ENCODE results near the gene ST6GALNAC6. TPM values are rescaled to one million over a fixed set of nuclear protein-coding genes. Genes with fewer than 3 reads are reported as not detected.

Gene ST6GALNAC6
- total and polyA plus RNA-seq, 2 of the 4 experiments (the other 2 are of a cell fraction) = 35.7 to 48.6 TPM

DNA sequence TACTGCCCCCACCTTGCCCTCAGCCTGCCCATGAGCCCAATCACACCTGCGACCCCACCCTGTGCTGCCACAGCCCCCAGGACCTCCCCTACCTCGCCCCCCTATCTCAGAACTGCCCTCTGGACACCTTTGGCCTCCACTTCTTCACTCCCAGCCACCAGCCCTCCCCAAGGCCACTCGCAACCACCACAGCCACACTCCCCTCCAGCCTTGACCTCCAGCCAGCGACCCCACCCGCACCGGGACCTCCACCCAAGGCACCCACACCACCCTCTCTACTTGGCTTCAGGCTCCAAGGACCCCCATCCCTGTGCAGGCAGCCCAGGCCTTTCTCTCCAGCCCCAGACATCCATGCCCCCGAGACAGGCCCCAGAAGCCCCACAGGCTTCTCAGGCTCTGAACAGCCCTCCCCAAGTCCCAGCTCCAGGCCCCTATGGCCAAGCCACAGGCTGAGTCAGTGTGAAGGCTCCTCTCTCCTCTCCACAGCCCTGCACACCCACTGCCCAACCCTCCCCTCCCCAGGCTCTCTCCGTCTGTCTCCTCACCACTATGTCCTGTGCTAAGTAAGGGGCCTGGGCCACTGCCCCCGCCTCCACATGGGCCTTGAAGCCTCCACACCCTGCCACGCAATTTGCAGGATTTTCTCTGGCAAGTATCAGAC lies 24.0 kb downstream of the ST6GALNAC6 start:
- Histone ChIP-seq H3K9me1 (ENCODE audit: insufficient read depth, low read length) (no peaks in the 10 kb centered on the region), H3K4me1 (ENCODE audit: control insufficient read depth, insufficient read depth, low read length) (peaks cover 24% of the 10 kb centered on the region), H3K27ac (ENCODE audit: insufficient read depth, low read length) (0 out of 2 replicates have a peak overlapping the region, but pooled peaks have one; percentile 22), H3K56ac (ENCODE audit: extremely low read depth, insufficient read depth, low read length) (no peak overlapping the region), H4K20me1 (ENCODE audit: insufficient read depth, low read length) (0 out of 2 replicates have a peak, but pooled peaks cover 3% of the 10 kb centered on the region), H3K14ac (replicated peaks; ENCODE audit: low read depth, low read length) (peak overlapping the region; percentile 21; the same call in 1 of the 2 replicates), H3K18ac (ENCODE audit: low read depth, low read length) (no peak overlapping the region; the same call in 1 of the 2 replicates), H3K9me3 (ENCODE audit: control insufficient read depth, insufficient read depth, low read length) (no peaks in the 10 kb centered on the region), H2BK15ac (ENCODE audit: low read depth, low read length) (no peak overlapping the region; the same call in 2 of the 3 replicates), H3K4me3 (ENCODE audit: insufficient read depth, low read depth, low read length) (no peak overlapping the region), H2BK20ac (ENCODE audit: low read depth, low read length) (no peak overlapping the region), H2BK120ac (ENCODE audit: low read depth, low read length) (peak overlapping the region; percentile 33; the same call in 1 of the 2 replicates), H4K5ac (ENCODE audit: low read depth, low read length) (no peak overlapping the region), H3K23ac (ENCODE audit: low read depth, low read length) (no peak overlapping the region; the same call in 1 of the 2 replicates), H3K36me3 (ENCODE audit: control insufficient read depth, insufficient read depth, low read length) (peaks cover 20% of the 10 kb centered on the region), H4K91ac (ENCODE audit: insufficient read depth, low read depth, low read length) (peak overlapping the region; percentile 35; the same call in 1 of the 2 replicates), H3K4ac (ENCODE audit: low read depth, low read length) (peak overlapping the region; percentile 69), H2AK5ac (ENCODE audit: low read depth, low read length) (peak overlapping the region; percentile 62), H2BK5ac (ENCODE audit: low read depth, low read length, poor library complexity, severe bottlenecking) (no peak overlapping the region), H3K9ac (ENCODE audit: low read depth, low read length) (peak overlapping the region; percentile 49; the same call in 1 of the 2 replicates), H4K8ac (ENCODE audit: low read depth in 2 of 2, low read length in 2 of 2) (peak overlapping the region in 1 of 2 experiments; percentile 44; a peak in 1 of 4 replicates), H3K4me2 (ENCODE audit: low read depth, low read length) (peak overlapping the region; percentile 27), H2AK9ac (replicated peaks; ENCODE audit: low read depth, low read length, poor library complexity) (peak overlapping the region; percentile 95), H3K27me3 (ENCODE audit: control insufficient read depth, insufficient read depth, low read length) (no peaks in the 10 kb centered on the region), H2AFZ (replicated peaks; ENCODE audit: low read length, poor library complexity) (peak overlapping the region; percentile 47), H3K79me1 (ENCODE audit: low read depth in 1 of 2, low read length in 2 of 2) (peaks cover 20 to 34% of the 10 kb centered on the region in 2 experiments; a peak in 3 of 4 replicates)
- dilution Hi-C loops (cut with HindIII; ENCODE audit: low sequenced_read_pairs, unreplicated experiment) (no loop called here), intact Hi-C loops (cut with micrococcal nuclease) (no loop called here), in situ Hi-C loops (cut with MboI; ENCODE audit: low sequenced_read_pairs) (no loop called here)
- peak; percentile 56 for ATAC-seq (ENCODE audit: low read depth)
- TF ChIP-seq MAZ (IDR thresholded peaks at IDR 0.05; ENCODE audit: borderline replicate concordance, low read depth, low read length) = peak; percentile 54; the same call in 1 of the 2 replicates
- TF ChIP-seq MXI1 (IDR thresholded peaks at IDR 0.05; ENCODE audit: borderline replicate concordance, low read depth, low read length) = no peak
- no peak for TF ChIP-seq FOS (IDR thresholded peaks at IDR 0.05; ENCODE audit: low read depth, low read length)
- no peak for TF ChIP-seq BHLHE40 (IDR thresholded peaks at IDR 0.05; ENCODE audit: low read depth, low read length)
- no peak for TF ChIP-seq NFE2L2 (IDR thresholded peaks at IDR 0.05; ENCODE audit: low read depth, low read length)
- no peak for TF ChIP-seq POLR2A (IDR thresholded peaks at IDR 0.05; ENCODE audit: low read depth, low read length)
- no peak for TF ChIP-seq MAFK (IDR thresholded peaks at IDR 0.05; ENCODE audit: low read depth, low read length)
- TF ChIP-seq, protein P1, sequence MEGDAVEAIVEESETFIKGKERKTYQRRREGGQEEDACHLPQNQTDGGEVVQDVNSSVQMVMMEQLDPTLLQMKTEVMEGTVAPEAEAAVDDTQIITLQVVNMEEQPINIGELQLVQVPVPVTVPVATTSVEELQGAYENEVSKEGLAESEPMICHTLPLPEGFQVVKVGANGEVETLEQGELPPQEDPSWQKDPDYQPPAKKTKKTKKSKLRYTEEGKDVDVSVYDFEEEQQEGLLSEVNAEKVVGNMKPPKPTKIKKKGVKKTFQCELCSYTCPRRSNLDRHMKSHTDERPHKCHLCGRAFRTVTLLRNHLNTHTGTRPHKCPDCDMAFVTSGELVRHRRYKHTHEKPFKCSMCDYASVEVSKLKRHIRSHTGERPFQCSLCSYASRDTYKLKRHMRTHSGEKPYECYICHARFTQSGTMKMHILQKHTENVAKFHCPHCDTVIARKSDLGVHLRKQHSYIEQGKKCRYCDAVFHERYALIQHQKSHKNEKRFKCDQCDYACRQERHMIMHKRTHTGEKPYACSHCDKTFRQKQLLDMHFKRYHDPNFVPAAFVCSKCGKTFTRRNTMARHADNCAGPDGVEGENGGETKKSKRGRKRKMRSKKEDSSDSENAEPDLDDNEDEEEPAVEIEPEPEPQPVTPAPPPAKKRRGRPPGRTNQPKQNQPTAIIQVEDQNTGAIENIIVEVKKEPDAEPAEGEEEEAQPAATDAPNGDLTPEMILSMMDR (conservative IDR thresholded peaks at IDR 0.05; ENCODE audit: low read depth, low read length) = no peak
- ChIA-PET POLR2A (ENCODE audit: unreplicated experiment) (no interaction called here), CTCF (interaction anchor here (1.4 kb wide), 1 partner anchor 32 kb away, joined by 3 read pairs; no protein-coding TSS in a partner anchor)
- BruUV-seq (replicated peaks) = no TSS peak
- DNase-seq = peak; percentile 60
- 75% methylated on average over 8 of the region's 10 CpGs; no CpG with 5 or more reads in 1 of the 2 experiments for WGBS, 2 experiments (ENCODE audit: extremely low coverage in 2 of 2, insufficient read length in 1 of 2)

Measured in IMR-90 (cell line).